Parathyroid adenoma (tissue), 2 donors: ENCODE data around the gene DNM2.

ENCODE experiments used
- H2AFZ ChIP-seq: fragments of 300-600 bp; sonication (generic); one replicate; pipeline ENCODE4 v1.7.0; 2017; ENCODE audit warnings: antibody characterized with exemption, mild to moderate bottlenecking
- H3K27ac ChIP-seq: fragments of 300-600 bp; sonication (generic); one replicate; pipeline ENCODE4 v1.7.0; 2017
- H3K27me3 ChIP-seq: fragments of 300-600 bp; sonication (generic); one replicate; pipeline ENCODE4 v1.7.0; 2017; ENCODE audit warnings: low read length; ENCODE audit not compliant: control insufficient read depth, insufficient read depth
- H3K36me3 ChIP-seq: fragments of 300-600 bp; sonication (generic); one replicate; pipeline ENCODE4 v1.7.0; 2017; ENCODE audit warnings: low read length; ENCODE audit not compliant: control insufficient read depth, insufficient read depth
- H3K4me1 ChIP-seq: fragments of 300-600 bp; sonication (generic); one replicate; pipeline ENCODE4 v1.7.0; 2017; ENCODE audit warnings: control low read depth
- H3K4me2 ChIP-seq: fragments of 300-600 bp; sonication (generic); one replicate; pipeline ENCODE4 v1.7.0; 2017; ENCODE audit warnings: low read length
- H3K4me3 ChIP-seq: fragments of 300-600 bp; sonication (generic); one replicate; pipeline ENCODE4 v1.7.0; 2017; ENCODE audit warnings: low read depth, low read length
- H3K79me2 ChIP-seq: fragments of 300-600 bp; sonication (generic); one replicate; pipeline ENCODE4 v1.7.0; 2017; ENCODE audit warnings: control low read depth
- H3K9ac ChIP-seq: fragments of 300-600 bp; sonication (generic); one replicate; pipeline ENCODE4 v1.7.0; 2017; ENCODE audit warnings: mild to moderate bottlenecking
- H3K9me3 ChIP-seq: fragments of 300-600 bp; sonication (generic); one replicate; pipeline ENCODE4 v1.7.0; 2017; ENCODE audit warnings: low read length; ENCODE audit not compliant: control insufficient read depth
- CTCF ChIP-seq: fragments of 300-600 bp; sonication (generic); IDR thresholded peaks from one replicate; pipeline ENCODE4 v1.7.0; 2017; ENCODE audit warnings: antibody characterized with exemption, mild to moderate bottlenecking
- donor health status: primary hyperparathyroidism.

DNM2 gene

GRCh38 chr19:10748927-10749434 is 31.1 kb downstream of the DNM2 start:
- peaks cover 65% of the 10 kb centered on the region for H3K79me2 ChIP-seq
- H3K36me3 ChIP-seq = no peaks in the 10 kb centered on the region
- TF ChIP-seq CTCF = no peak
- H2AFZ ChIP-seq = no peak overlapping the region
- H3K4me1 ChIP-seq = peaks cover 14% of the 10 kb centered on the region
- no peak overlapping the region for H3K4me3 ChIP-seq
- peak overlapping the region; percentile 4 for H3K4me2 ChIP-seq
- no peaks in the 10 kb centered on the region for H3K9me3 ChIP-seq
- no peaks in the 10 kb centered on the region for H3K27me3 ChIP-seq
- no peak overlapping the region for H3K9ac ChIP-seq
- peak overlapping the region; percentile 55 for H3K27ac ChIP-seq

- Histone ChIP-seq H3K9me3 (no peaks in the 10 kb centered on the region), H3K9ac (no peak overlapping the region), H3K4me2 (peak overlapping the region; percentile 4), H3K36me3 (no peaks in the 10 kb centered on the region), H3K4me3 (no peak overlapping the region), H3K79me2 (peaks cover 61% of the 10 kb centered on the region), H2AFZ (no peak overlapping the region), H3K27ac (peak overlapping the region; percentile 55), H3K4me1 (peaks cover 14% of the 10 kb centered on the region), H3K27me3 (no peaks in the 10 kb centered on the region)
- no peak for TF ChIP-seq CTCF
Measured at GRCh38 chr19:10749435-10750384, 31.8 kb downstream of the DNM2 start.

GRCh38 chr19:10751109-10751953 is 33.5 kb downstream of the DNM2 start:
- peak overlapping the region; percentile 66 for H3K27ac ChIP-seq
- H3K36me3 ChIP-seq = no peaks in the 10 kb centered on the region
- H2AFZ ChIP-seq = no peak overlapping the region
- H3K79me2 ChIP-seq = peaks cover 67% of the 10 kb centered on the region
- no peak for TF ChIP-seq CTCF
- H3K9me3 ChIP-seq = no peaks in the 10 kb centered on the region
- H3K27me3 ChIP-seq = no peaks in the 10 kb centered on the region
- peaks cover 14% of the 10 kb centered on the region for H3K4me1 ChIP-seq
- H3K9ac ChIP-seq = no peak overlapping the region
- H3K4me3 ChIP-seq = no peak overlapping the region
- H3K4me2 ChIP-seq = no peak overlapping the region

- no peaks in the 10 kb centered on the region for H3K27me3 ChIP-seq
- no peak overlapping the region for H3K4me3 ChIP-seq
- H3K36me3 ChIP-seq = no peaks in the 10 kb centered on the region
- no peak overlapping the region for H3K4me2 ChIP-seq
- peak overlapping the region; percentile 66 for H3K27ac ChIP-seq
- no peak overlapping the region for H3K9ac ChIP-seq
- no peak overlapping the region for H2AFZ ChIP-seq
- H3K79me2 ChIP-seq = peaks cover 71% of the 10 kb centered on the region
- no peak for TF ChIP-seq CTCF
- H3K9me3 ChIP-seq = no peaks in the 10 kb centered on the region
- H3K4me1 ChIP-seq = peaks cover 14% of the 10 kb centered on the region
Measured at GRCh38 chr19:10752237-10752912, 34.5 kb downstream of the DNM2 start.
